Measurements from ENCODE around the gene HAL. TPM values are rescaled to one million over a fixed set of nuclear protein-coding genes. Genes with fewer than 3 reads are reported as not detected.

HAL gene
- polyA plus RNA-seq (0.41 to 0.53 TPM (median 0.51 TPM) in 3 replicates), polyA minus RNA-seq (0.42 to 7.5 TPM (median 2.8 TPM) in 3 replicates)
- 4.1 TPM for polyA plus RNA-seq (2011; ENCODE audit: low read depth)
- 0.06 and 0.15 TPM in 2 replicates for polyA plus RNA-seq (2011; cell fraction: cytosol; rRNA removed)
- polyA plus RNA-seq (2011; cell fraction: nucleus; rRNA removed), result 2.0 and 2.4 TPM in 2 replicates
- polyA plus RNA-seq (2012; ENCODE audit: low replicate concordance), result 0.39 and 10.6 TPM in 2 replicates
- not detected for polyA minus RNA-seq (2011; cell fraction: cytosol; rRNA and poly(A)+ RNA removed)
- polyA minus RNA-seq (2011; cell fraction: nucleus; rRNA and poly(A)+ RNA removed), result 5.1 and 5.9 TPM in 2 replicates

GRCh38 chr12:95996034-95996658 is at the start of gene HAL:
Gene HAL, minus strand, starts transcription at chr12:95996344. Its CDS starts 434 bp downstream, at chr12:95995910.
- no peak within 1 kb of the TSS for H3K4me2 ChIP-seq (ENCODE audit: control insufficient read depth, extremely low read depth, insufficient read depth, low read depth, low read length)
- H3K4me1 ChIP-seq (ENCODE audit: control insufficient read depth, extremely low read depth, insufficient read depth, low read length), result no peaks in the 10 kb centered on the region
- peaks cover 1% of the 10 kb centered on the region for H4K20me1 ChIP-seq (ENCODE audit: control insufficient read depth, extremely low read depth, insufficient read depth, low read length)
- no peak within 1 kb of the TSS for H2AFZ ChIP-seq (ENCODE audit: control insufficient read depth, low read length)
- no peaks in the 10 kb centered on the region for H3K9me3 ChIP-seq (ENCODE audit: control insufficient read depth, low read depth, low read length)
- H3K4me3 ChIP-seq (ENCODE audit: control insufficient read depth in 2 of 3, extremely low read depth in 1 of 3, insufficient read depth in 2 of 3, low read depth in 1 of 3, low read length in 3 of 3), result no peak within 1 kb of the TSS
- DNase-seq (ENCODE audit: low read depth, low spot score) (no peak), FAIRE-seq (no peak)
- no peak within 1 kb of the TSS for H3K27ac ChIP-seq (ENCODE audit: control insufficient read depth, insufficient read depth, low read length)
- H3K27me3 ChIP-seq (ENCODE audit: control insufficient read depth, extremely low read depth, insufficient read depth, low read length), result no peaks in the 10 kb centered on the region
- H3K79me2 ChIP-seq (ENCODE audit: control insufficient read depth, insufficient read depth, low read length), result no peaks in the 10 kb centered on the region
- no peaks in the 10 kb centered on the region for H3K9me1 ChIP-seq (ENCODE audit: control insufficient read depth, extremely low read depth, insufficient read depth, low read length)
- H3K36me3 ChIP-seq (ENCODE audit: control insufficient read depth in 2 of 2, extremely low read depth in 1 of 2, insufficient read depth in 2 of 2, low read length in 2 of 2), result peaks cover 0 to 6% of the 10 kb centered on the region in 2 experiments
- dilution Hi-C loops (cut with MboI; ENCODE audit: extremely low pct_ligation_motif_present, low sequenced_read_pairs), result no loop called here
- TF ChIP-seq EZH2 (IDR thresholded peaks at IDR 0.05; ENCODE audit: low read length), result no peak
- TF ChIP-seq CTCF (optimal IDR thresholded peaks at IDR 0.05 in 1 of 3, IDR thresholded peaks at IDR 0.05 in 1 of 3, conservative IDR thresholded peaks at IDR 0.05 in 1 of 3; ENCODE audit: extremely low read depth in 1 of 3, insufficient read depth in 2 of 3, low read length in 3 of 3), result no peak
- H3K9ac ChIP-seq (ENCODE audit: control insufficient read depth, extremely low read depth, insufficient read depth, low read length), result no peak within 1 kb of the TSS

- dilution Hi-C loops (cut with MboI; ENCODE audit: extremely low pct_ligation_motif_present, low sequenced_read_pairs), result no loop called here
- no peaks in the 10 kb centered on the region for H3K27me3 ChIP-seq (ENCODE audit: control insufficient read depth, extremely low read depth, insufficient read depth, low read length)
- DNase-seq (ENCODE audit: low read depth, low spot score), result no peak
- FAIRE-seq, result no peak
- no peak overlapping the region for H2AFZ ChIP-seq (ENCODE audit: control insufficient read depth, low read length)
- no peak for TF ChIP-seq CTCF (optimal IDR thresholded peaks at IDR 0.05 in 1 of 3, IDR thresholded peaks at IDR 0.05 in 1 of 3, conservative IDR thresholded peaks at IDR 0.05 in 1 of 3; ENCODE audit: extremely low read depth in 1 of 3, insufficient read depth in 2 of 3, low read length in 3 of 3)
- TF ChIP-seq EZH2 (IDR thresholded peaks at IDR 0.05; ENCODE audit: low read length), result no peak
- H3K79me2 ChIP-seq (ENCODE audit: control insufficient read depth, insufficient read depth, low read length), result no peaks in the 10 kb centered on the region
- peaks cover 41% of the 10 kb centered on the region for H3K4me1 ChIP-seq (ENCODE audit: control insufficient read depth, extremely low read depth, insufficient read depth, low read length)
- no peaks in the 10 kb centered on the region for H3K9me3 ChIP-seq (ENCODE audit: control insufficient read depth, low read depth, low read length)
- H3K27ac ChIP-seq (ENCODE audit: control insufficient read depth, insufficient read depth, low read length), result no peak overlapping the region
- no peaks in the 10 kb centered on the region for H3K9me1 ChIP-seq (ENCODE audit: control insufficient read depth, extremely low read depth, insufficient read depth, low read length)
- no peak overlapping the region for H3K9ac ChIP-seq (ENCODE audit: control insufficient read depth, extremely low read depth, insufficient read depth, low read length)
- no peaks in the 10 kb centered on the region for H3K36me3 ChIP-seq (ENCODE audit: control insufficient read depth in 2 of 2, extremely low read depth in 1 of 2, insufficient read depth in 2 of 2, low read length in 2 of 2)
- H4K20me1 ChIP-seq (ENCODE audit: control insufficient read depth, extremely low read depth, insufficient read depth, low read length), result no peaks in the 10 kb centered on the region
- no peak overlapping the region for H3K4me3 ChIP-seq (ENCODE audit: control insufficient read depth in 2 of 3, extremely low read depth in 1 of 3, insufficient read depth in 2 of 3, low read depth in 1 of 3, low read length in 3 of 3)
- no peak overlapping the region for H3K4me2 ChIP-seq (ENCODE audit: control insufficient read depth, extremely low read depth, insufficient read depth, low read depth, low read length)
Measured at GRCh38 chr12:96045566-96045965, 49.4 kb upstream of the HAL start.
